HG02852 (cell line): ENCODE data around the gene EPHB3.
"Not testable (repeated sequence)": the region's sequence is repeated elsewhere in the genome, so short reads cannot be mapped to it uniquely, and the experiment has no call there.

Source experiments
- ATAC-seq: cut with Tn5 transposase; IDR thresholded peaks from one replicate; pipeline ENCODE4 v1.9.1; 2021; ENCODE audit warnings: mild to moderate bottlenecking, moderate library complexity; ENCODE audit not compliant: unreplicated experiment

Gene EPHB3

DNA sequence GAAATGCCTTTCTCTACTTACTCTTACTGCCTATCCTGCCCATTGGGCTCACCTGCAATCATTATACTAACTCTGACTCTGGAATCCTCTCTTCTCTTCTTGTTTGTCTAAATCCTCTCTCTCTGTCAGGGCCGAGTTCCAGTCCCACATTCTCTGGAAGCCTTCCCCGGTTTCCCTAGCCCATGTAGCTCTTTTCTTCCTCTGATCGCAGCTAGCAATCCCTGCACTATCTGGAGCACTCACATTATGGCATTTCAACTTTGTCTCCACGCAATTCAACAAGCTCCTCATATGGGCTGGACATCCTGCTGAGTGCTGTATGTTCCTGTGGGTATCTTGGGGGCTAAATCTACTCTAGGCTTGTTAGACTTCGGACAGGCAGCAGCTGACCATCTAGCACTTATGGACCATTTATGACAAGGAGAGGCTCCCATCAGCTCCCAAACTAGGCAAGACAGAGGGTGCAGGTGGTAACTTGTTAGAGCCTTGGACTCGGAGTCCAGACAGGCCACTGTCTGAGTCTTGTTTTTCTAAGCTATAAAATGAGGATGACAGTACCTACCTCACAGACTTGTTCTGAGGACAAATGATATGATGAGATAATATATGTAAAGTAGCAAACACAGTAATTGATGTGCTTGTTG, 58.3 kb downstream of the EPHB3 start:
- ATAC-seq, result no peak

DNA sequence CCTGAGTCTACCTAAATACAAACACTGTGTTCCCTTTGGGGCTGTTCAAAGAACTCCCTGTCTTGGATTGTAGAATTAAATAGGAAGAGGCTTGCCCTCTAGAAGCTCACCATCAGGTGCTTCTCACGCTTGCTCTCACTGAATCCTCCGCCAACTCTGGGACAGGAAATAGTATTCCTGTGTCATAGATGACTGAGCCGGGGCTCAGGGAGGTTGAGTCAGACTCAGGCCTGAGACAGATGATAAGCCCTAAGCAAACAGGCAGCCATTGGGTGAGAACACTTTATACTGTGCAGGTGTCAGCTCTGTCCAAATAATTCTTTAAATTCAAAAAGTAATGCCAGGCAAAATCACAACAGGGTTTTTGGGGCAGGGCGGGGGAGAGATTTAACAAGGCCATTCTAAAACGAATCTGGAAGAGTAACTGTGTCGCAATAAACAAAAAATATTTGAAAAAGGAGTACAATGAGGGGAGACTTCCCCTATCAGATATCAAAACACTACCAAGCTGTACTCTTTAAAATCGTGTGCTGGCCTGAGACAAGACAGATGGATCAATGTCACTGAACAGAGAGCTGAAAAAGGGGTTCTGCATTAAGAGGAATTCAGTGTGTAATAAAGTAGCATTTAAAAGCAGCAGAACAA, 59.0 kb downstream of the EPHB3 start:
- no peak for ATAC-seq

DNA sequence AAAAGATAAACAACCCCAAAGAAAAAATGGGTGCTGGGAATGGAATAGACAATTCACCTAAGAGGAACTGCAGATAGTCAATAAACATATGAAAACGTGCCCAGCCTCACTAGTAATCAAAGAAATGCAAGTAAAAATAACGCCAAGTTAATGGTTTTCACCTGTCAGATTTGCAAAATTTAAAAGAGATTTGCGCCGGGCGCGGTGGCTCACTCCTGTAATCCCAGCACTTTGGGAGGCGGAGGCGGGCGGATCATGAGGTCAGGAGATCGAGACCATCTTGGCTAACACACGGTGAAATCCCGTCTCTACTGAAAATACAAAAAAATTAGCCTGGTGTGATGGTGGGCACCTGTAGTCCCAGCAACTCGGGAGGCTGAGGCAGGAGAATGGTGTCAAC, 60.6 kb downstream of the EPHB3 start:
- not testable (repeated sequence) for ATAC-seq

DNA sequence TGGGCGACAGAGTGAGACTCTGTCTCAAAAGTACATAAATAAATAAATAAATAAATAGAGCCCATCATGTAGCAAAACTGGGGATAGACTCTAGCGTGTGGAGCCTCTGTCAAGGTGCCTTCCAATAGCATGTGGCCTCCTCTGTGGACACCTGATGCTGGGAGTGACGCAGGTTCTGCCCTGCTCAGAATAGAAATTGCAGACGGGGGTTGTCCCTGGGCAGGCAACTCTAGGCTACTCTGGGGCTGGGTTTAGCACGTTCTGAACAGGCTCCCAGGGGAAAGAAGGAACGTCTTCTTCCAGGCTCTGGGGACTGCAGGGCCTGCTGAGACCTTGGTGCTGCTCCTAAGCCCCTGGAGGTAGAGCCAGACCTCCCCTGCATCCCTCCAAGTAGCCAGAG, 65.3 kb downstream of the EPHB3 start:
- no peak for ATAC-seq

DNA sequence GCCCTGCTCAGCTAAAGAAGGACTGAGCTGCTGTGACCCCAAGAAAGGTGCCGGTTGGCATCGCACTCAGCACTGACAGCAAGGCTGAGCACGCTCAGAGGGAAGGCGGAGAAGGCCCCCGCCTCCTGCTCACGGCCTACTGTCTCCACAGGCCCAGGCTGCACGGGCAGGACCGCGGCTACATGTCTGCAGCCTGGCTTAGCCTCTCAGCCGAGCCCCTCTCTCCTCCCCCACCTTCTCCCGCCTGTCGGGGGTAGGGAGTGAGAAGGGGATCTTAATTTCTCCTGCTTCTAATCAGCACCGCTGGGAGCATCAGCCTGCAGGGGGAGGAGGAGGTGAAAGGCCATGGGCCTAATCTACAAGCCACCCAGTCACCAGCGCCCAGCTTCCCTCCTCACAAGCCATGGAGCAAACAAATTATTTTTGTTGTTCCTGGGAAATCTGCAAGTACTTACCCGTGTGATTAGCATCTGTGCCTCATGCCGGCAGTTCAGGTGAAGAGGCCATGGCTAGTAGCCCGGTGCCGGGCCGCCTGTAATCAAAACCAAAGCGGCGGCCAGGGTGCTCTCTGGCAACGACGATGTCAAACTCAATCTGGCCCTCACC, 68.1 kb downstream of the EPHB3 start:
- no peak for ATAC-seq

DNA sequence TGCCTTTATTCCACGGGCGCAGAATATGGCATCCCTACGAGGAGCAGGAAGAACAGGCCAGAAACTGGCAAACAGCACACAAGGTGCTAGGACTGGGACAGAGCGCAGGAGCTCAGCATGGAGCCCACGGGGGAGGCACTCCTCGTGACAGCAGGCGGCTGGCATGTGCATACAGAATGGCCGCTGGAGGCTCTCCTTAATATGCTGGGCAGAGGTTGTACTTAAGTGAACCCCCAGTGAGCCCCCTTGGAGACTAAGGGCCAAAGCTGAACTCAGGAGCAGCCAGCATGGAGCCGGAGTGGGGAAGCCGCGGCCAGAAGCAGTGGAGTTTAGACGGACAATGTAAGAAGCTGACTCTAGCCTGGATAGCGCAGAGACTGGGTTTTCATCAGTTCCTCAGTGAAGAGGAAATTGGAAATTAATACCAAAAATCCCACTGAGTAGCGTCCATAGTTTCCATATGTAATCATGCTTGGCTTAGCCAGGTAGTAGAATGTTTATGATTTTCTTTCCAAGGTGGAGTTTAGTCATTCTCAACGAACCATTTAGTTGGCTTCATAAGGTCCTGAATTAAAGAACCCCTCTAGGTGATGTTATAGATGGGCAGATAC, 69.4 kb downstream of the EPHB3 start:
- ATAC-seq, result no peak

DNA sequence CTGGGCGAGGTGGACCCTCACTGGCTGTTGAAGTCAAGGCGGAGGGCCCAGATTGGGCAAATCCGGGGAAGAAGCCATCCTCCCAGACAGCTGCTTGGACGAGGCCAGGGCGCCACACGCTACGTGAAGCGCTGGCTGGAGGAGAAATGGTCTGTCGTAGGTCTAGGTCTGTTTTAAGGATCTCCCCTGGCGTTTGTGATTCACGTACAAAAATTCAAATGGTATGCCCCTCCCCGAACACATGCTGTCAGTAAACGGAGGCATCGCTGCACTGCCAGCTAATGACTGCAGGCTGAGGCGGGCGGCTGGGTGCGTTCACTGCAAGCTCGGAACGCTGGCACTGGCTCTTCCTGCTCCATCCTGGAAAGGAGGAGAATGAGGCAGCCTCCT, 69.9 kb downstream of the EPHB3 start:
- no peak for ATAC-seq
